Dedifferentiated amniotic fluid mesenchymal stem cell (primary cell): ENCODE data around the gene CENPQ.

ENCODE experiments used
- DNase-seq: peaks from one replicate; pipeline ENCODE4 v3.0.0-alpha.2; 2016; ENCODE audit errors: extremely low spot score

Gene CENPQ

DNA sequence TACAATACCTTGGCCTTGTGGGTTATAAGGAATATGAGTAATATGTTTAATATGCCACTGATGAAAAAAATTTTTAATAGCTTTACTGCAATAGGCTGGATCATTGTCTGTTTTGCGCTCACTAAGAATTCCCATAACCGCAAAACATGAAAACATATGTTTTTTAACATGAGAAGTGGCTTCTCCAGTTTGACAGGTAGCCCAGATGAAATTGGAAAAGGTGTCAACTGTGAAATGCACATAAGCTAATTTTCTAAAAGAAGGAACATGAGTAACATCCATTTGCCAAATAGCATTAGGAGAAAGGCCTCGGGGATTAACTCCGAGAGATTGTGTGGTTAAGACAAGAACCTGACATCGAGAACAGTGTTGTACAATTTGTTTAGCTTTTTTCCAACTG lies 41.5 kb downstream of the CENPQ start:
- no peak for DNase-seq

- DNase-seq = no peak
These were observed 43.5 kb downstream of the CENPQ start for GRCh38 chr6:49506569-49507111.

- no peak for DNase-seq
These were observed 46.2 kb downstream of the CENPQ start for GRCh38 chr6:49509342-49509741.

DNA sequence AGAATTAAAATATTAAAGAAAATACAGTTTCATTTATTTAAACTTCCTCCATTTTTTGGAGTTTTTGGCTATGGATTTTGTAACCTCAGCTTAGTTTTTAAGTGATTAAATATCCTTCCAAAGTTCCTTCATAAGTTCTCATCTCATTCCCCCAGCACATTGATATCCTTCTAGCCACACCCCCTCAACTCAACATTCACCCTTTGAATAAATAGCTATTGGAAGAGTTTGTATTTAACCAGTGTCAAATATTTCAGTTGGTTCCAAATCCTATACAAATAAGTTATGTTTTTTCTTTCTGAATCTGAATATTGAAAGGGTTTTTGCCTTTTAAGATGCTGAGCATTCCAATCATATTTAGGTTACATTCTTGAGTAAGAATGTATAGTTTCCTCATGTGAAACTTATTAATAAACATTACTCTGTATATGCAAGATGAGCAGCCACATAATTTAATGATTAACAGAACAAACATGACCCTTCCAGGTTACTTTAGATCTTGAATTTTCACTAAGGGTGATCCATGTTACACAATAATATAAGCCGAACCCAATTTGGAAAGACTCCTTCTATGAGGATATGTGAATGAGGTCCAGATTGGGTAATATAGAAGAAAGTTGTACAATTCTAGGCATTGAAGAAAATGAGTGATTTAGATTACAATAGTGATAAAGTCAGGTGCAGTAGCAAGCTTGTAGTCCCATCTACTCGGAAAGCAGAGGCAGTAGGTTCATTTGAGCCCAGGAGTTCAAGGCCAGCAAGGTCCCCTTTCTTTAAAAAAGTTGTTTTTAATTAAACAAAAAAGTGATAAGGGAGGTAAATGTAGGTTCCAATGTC lies 50.2 kb downstream of the CENPQ start:
- DNase-seq = no peak

- no peak for DNase-seq
These were observed 51.7 kb downstream of the CENPQ start for GRCh38 chr6:49514571-49515484.

- DNase-seq = no peak
These were observed 52.4 kb downstream of the CENPQ start for GRCh38 chr6:49515485-49516146.

- DNase-seq = no peak
These were observed 53.0 kb downstream of the CENPQ start for GRCh38 chr6:49516147-49516505.

- no peak for DNase-seq
These were observed 54.7 kb downstream of the CENPQ start for GRCh38 chr6:49517919-49518318.

DNA sequence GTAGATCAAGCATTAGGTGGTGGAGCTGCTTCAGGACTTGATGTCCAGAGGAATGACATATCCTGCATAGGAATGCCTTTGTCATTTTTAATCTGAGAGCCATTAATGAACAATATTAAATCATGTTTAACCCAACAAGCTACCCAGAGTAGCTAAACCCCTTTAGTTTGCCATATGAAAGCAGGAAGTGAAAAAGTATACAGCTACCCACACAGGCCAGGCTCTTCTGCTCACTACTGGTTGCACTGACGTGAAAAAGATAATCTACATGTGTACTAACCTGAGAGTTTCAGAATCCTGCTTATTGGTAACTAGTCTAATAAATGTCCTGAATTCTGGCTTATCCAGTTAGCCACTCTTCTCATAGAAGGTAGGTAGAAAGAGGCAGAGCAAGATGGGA lies 56.5 kb downstream of the CENPQ start:
- no peak for DNase-seq

- DNase-seq = no peak
These were observed 59.8 kb downstream of the CENPQ start for GRCh38 chr6:49522710-49523593.

DNA sequence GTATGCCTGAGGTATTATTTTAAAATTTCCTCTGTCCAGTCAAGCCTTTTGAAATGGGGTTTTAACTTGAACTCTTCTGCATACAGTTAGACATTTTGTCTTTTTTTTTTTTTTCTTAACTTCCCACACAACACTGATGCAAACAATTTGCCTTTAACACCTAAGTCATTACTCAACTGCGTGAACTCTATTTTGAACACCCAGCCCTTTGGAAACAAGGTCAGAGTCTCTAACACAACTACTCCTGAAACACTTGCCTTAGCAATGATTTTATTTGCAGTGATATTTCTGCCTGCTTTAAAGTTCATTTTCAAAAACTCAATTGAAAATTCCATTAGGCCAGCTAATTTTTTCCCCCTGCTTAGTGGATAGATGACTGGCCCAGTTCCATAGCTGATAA lies 60.7 kb downstream of the CENPQ start:
- no peak for DNase-seq

DNA sequence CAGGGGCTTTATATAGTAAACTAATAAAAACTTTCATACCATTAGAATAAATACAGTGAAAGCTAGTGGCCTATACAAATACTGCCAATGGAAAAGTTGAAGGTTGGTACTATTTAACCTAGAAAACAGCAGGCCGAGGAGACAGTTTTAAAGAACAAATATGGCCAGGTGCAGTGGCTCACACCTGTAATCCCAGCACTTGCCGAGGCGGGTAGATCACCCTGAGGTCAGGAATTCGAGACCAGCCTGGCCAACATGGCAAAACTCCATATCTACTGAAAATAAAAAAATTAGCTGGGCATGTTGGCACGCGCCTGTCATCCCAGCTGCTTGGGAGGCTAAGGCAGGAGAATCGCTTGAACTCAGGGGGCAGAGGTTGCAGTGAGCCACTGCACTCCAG lies 61.4 kb downstream of the CENPQ start:
- DNase-seq = no peak

GRCh38 chr6:49526598-49526997 lies 63.4 kb downstream of the CENPQ start:
- DNase-seq = no peak

GRCh38 chr6:49527320-49527719 lies 64.2 kb downstream of the CENPQ start:
- DNase-seq = no peak

- no peak for DNase-seq
These were observed 65.4 kb downstream of the CENPQ start for GRCh38 chr6:49528571-49528970.

GRCh38 chr6:49530141-49530776 lies 67.1 kb downstream of the CENPQ start:
- DNase-seq = no peak

GRCh38 chr6:49531774-49532569 lies 68.8 kb downstream of the CENPQ start:
- peak; percentile 82 for DNase-seq

GRCh38 chr6:49535795-49536194 lies 72.6 kb downstream of the CENPQ start:
- DNase-seq = no peak

GRCh38 chr6:49539102-49539501 lies 75.9 kb downstream of the CENPQ start:
- no peak for DNase-seq

DNA sequence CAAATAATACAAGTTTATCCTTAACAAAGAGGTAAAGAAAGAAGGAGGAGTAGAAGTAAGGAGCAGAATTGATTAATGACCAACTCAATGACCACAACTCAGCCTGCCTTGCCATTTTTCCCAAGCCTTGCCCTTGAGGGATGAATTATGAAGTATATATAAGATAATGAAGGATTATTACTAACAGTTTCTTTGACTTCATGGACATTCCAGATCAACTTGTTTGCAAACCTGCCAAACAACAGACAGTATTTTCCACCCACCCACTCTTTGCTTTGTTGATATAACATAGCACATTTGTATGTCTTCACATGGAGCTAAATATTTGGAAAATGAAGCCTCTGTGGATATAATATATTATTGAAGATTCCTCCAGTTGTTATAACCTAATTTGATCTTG lies 77.4 kb downstream of the CENPQ start:
- no peak for DNase-seq
